Heart left ventricle (tissue), 16 donors: ENCODE results near the gene MAPK8. TPM values are rescaled to one million over a fixed set of nuclear protein-coding genes. Genes with fewer than 3 reads are reported as not detected.

ENCODE experiments used
- ATAC-seq, 4 donors: fragments of 200-7000 bp; cut with Tn5 transposase; one replicate each; pipeline ENCODE4 v1.9.1; 2020 to 2022; ENCODE audit warnings: moderate library complexity in 4 of 4, mild to moderate bottlenecking in 3 of 4, moderate number of reproducible peaks in 1 of 4
- DNase-seq, 5 donors: peaks; one replicate each; pipeline ENCODE4 v3.0.0-alpha.2; 2020
- H3K27ac ChIP-seq, 12 donors: fragments of 200-600 bp; sonication (generic) in 4 of 12; one replicate each; pipeline versions ENCODE4 v1.5.0 to v1.8.0; 2016 to 2022; ENCODE audit warnings: mild to moderate bottlenecking in 2 of 12
- H3K27me3 ChIP-seq, 9 donors: fragments of 200-600 bp; sonication (generic) in 2 of 9; one replicate each; pipeline versions ENCODE4 v1.5.1 to v1.8.0; 2016 to 2022; ENCODE audit warnings: mild to moderate bottlenecking in 3 of 9
- H3K36me3 ChIP-seq, 9 donors: fragments of 200-600 bp; sonication (generic) in 2 of 9; one replicate each; pipeline versions ENCODE4 v1.5.0 to v1.8.0; 2018 to 2022; ENCODE audit warnings: mild to moderate bottlenecking in 2 of 9
- H3K4me1 ChIP-seq, 12 donors: fragments of 200-600 bp; sonication (generic) in 4 of 12; one replicate each; pipeline versions ENCODE4 v1.5.0 to v1.8.0; 2016 to 2022; ENCODE audit warnings: mild to moderate bottlenecking in 3 of 12
- H3K4me3 ChIP-seq, 12 donors: fragments of 200-600 bp; sonication (generic) in 4 of 12; one replicate each; pipeline versions ENCODE4 v1.5.0 to v1.8.0; 2017 to 2022; ENCODE audit warnings: mild to moderate bottlenecking in 9 of 12, moderate library complexity in 4 of 12
- H3K9me3 ChIP-seq, 12 donors: fragments of 200-600 bp; sonication (generic) in 4 of 12; one replicate each; pipeline versions ENCODE4 v1.5.0 to v1.8.0; 2016 to 2022; ENCODE audit warnings: mild to moderate bottlenecking in 1 of 12
- CTCF ChIP-seq, 12 donors: fragments of 200-600 bp; sonication (generic) in 4 of 12; IDR thresholded peaks; one replicate each; pipeline versions ENCODE4 v1.5.0 to v1.8.0; 2018 to 2022; ENCODE audit warnings: antibody characterized with exemption in 12 of 12, mild to moderate bottlenecking in 5 of 12
- POLR2A ChIP-seq, 2 donors: fragments of 450-650 bp; IDR thresholded peaks; one replicate each; pipeline ENCODE4 v1.6.1; 2017; ENCODE audit warnings: antibody characterized with exemption in 2 of 2, mild to moderate bottlenecking in 2 of 2, moderate library complexity in 2 of 2
- WGBS, 4 donors: extraction: QIAGEN DNeasy Blood & Tissue Kit in 2 of 4; methylation state at CpG; one replicate each; pipeline versions ENCODE4 v1.1.5 to v1.1.7; 2013 to 2018; 5-methylcytosine and 5-hydroxymethylcytosine counted together
- intact Hi-C, 10 donors: fragments of 100-400 bp; cut with DNase I; formaldehyde crosslinking; loops; one replicate each; pipeline versions ENCODE4 v1.11.1 to v1.14.2; 2022
- polyA plus RNA-seq, 2 donors: library from polyadenylated mRNA; stranded (reverse); fragments of 200-250 nt; gene quantifications; one replicate each; pipeline ENCODE4 v1.2.3, GENCODE V29; 2013
- total RNA-seq, 9 donors: library from RNA; depleted of rRNA in 2 of 9; stranded (reverse); fragments of >200 nt in 2 of 9; fragmentation: NEBNext Ultra II Directional in 3 of 9; extraction: Animal tissue kit (Norgen Biotek cat#: 25700) in 3 of 9; gene quantifications; one replicate each; pipeline versions ENCODE4 v1.1.0 to v1.2.4, GENCODE V29; 2016 to 2023
- donor health status: ischemic (EF 13 %, LVEDD 7.1; RV severe dilation, severe dysfunction).
- donor health status: healthy with polysubstance abuse.
- donor health status: DM: no; HTN: yes; CAD: no.
- donor health status: DM: no; HTN: no; CAD: no.
- donor health status: ischemic (EF 25% LVEDD 6.9; RV normal size, moderate dysfunction).
- donor health status: ischemic (EF 25% LVEDD 5.7; RV mildly dilated, moderate dysfunction).
- donor health status: healthy.
- donor health status: DM: yes; HTN: yes; CAD: no.
- donor health status: ischemic (EF 35%, LVEDD 5.7; RV mildly dilated, moderate dysfunction).
- donor health status: nonischemic (EF 11% LVEDD 7.7; RV severe dilation, severe dysfunction).
- donor health status: DM: yes; HTN: yes; CAD: no.
- donor health status: PGD.
- donor health status: ischemic (EF 29% LVEDD 5.4; RV normal size, mild dysfunction).
- donor health status: nonischemic (EF 23%, LVEDD 6.1; RV moderate dilation, normal function).

The MAPK8 gene
- total and polyA plus RNA-seq, 11 donors = 4.2 to 36.8 (median 31.0) TPM

- Histone ChIP-seq H3K9me3 (no peaks in the 10 kb centered on the region), H3K4me1 (peaks cover 0 to 24% (median 11%) of the 10 kb centered on the region in 12 donors), H3K36me3 (peaks cover 0 to 8% (median 0%) of the 10 kb centered on the region in 9 donors), H3K4me3 (no peak overlapping the region), H3K27ac (no peak overlapping the region), H3K27me3 (no peaks in the 10 kb centered on the region)
- ATAC-seq (no peak), DNase-seq (no peak)
- intact Hi-C loops = no loop called here
- WGBS, 4 donors = 73 to 77% (median 75%) methylated on average over 3 of the region's 3 CpGs
- TF ChIP-seq POLR2A (IDR thresholded peaks at IDR 0.05) (no peak), CTCF (IDR thresholded peaks at IDR 0.05) (no peak)
These were observed 93.8 kb downstream of the MAPK8 start for GRCh38 chr10:48400129-48400849.

- H3K36me3 ChIP-seq = peaks cover 0 to 9% (median 0%) of the 10 kb centered on the region in 9 donors
- no peak for TF ChIP-seq CTCF (IDR thresholded peaks at IDR 0.05)
- TF ChIP-seq POLR2A (IDR thresholded peaks at IDR 0.05) = no peak
- intact Hi-C loops = no loop called here
- DNase-seq = no peak
- peaks cover 0 to 25% (median 11%) of the 10 kb centered on the region in 12 donors for H3K4me1 ChIP-seq
- H3K4me3 ChIP-seq = no peak overlapping the region
- whole genome bisulfite sequencing, 4 donors = 93 to 100% (median 98%) methylated on average over 1 of the region's 1 CpG
- ATAC-seq = no peak
- no peak overlapping the region for H3K27ac ChIP-seq
- H3K9me3 ChIP-seq = no peaks in the 10 kb centered on the region
- no peaks in the 10 kb centered on the region for H3K27me3 ChIP-seq
These were observed 94.4 kb downstream of the MAPK8 start for GRCh38 chr10:48400850-48401220.

- intact Hi-C loops = no loop called here
- H3K4me3 ChIP-seq = no peak overlapping the region
- H3K27me3 ChIP-seq = no peaks in the 10 kb centered on the region
- H3K9me3 ChIP-seq = no peaks in the 10 kb centered on the region
- no peak overlapping the region for H3K27ac ChIP-seq
- H3K36me3 ChIP-seq = peaks cover 0 to 22% (median 2%) of the 10 kb centered on the region in 9 donors
- DNase-seq (no peak), ATAC-seq (no peak)
- TF ChIP-seq POLR2A (IDR thresholded peaks at IDR 0.05) (no peak), CTCF (IDR thresholded peaks at IDR 0.05) (no peak)
- 90 to 91% (median 91%) methylated on average over 4 of the region's 4 CpGs for WGBS, 4 donors
- H3K4me1 ChIP-seq = peaks cover 0 to 18% (median 3%) of the 10 kb centered on the region in 12 donors
These were observed 98.2 kb downstream of the MAPK8 start for GRCh38 chr10:48404646-48405045.

GRCh38 chr10:48406204-48406603 lies 99.7 kb downstream of the MAPK8 start:
- no peak overlapping the region for H3K4me3 ChIP-seq
- H3K4me1 ChIP-seq = peaks cover 0 to 7% (median 0%) of the 10 kb centered on the region in 12 donors
- 50 to 96% (median 73%) methylated on average over 3 of the region's 3 CpGs for WGBS, 4 donors
- ATAC-seq (peak in 1 of 4 donors; percentile 45), DNase-seq (no peak)
- no peak overlapping the region for H3K27ac ChIP-seq
- intact Hi-C loops = no loop called here
- TF ChIP-seq POLR2A (IDR thresholded peaks at IDR 0.05) = no peak
- TF ChIP-seq CTCF (IDR thresholded peaks at IDR 0.05) = no peak
- H3K27me3 ChIP-seq = no peaks in the 10 kb centered on the region
- peaks cover 0 to 38% (median 11%) of the 10 kb centered on the region in 9 donors for H3K36me3 ChIP-seq
- H3K9me3 ChIP-seq = peaks cover 0 to under 1% (median 0%) of the 10 kb centered on the region in 12 donors
